Liver (tissue), 3 donors: Measurements from ENCODE around the gene RYR1.

ENCODE experiments used
- EGR1 ChIP-seq, 2 donors: IDR thresholded peaks; 2 replicates each; pipeline ENCODE4 v1.6.1; 2016 to 2018; ENCODE audit warnings: antibody characterized with exemption in 2 of 2, low read depth in 2 of 2
- FOXA1 ChIP-seq: IDR thresholded peaks from 2 replicates; pipeline ENCODE4 v1.6.1; 2016; ENCODE audit warnings: antibody characterized with exemption
- GABPA ChIP-seq, 2 donors: IDR thresholded peaks in 1 of 2; conservative IDR thresholded peaks in 1 of 2; 2 replicates each; pipeline ENCODE4 v1.6.1; 2016; ENCODE audit warnings: antibody characterized with exemption in 2 of 2, mild to moderate bottlenecking in 1 of 2, moderate library complexity in 1 of 2
- HNF4A ChIP-seq, 2 donors: conservative IDR thresholded peaks; 2 replicates each; pipeline ENCODE4 v1.6.1; 2016; ENCODE audit warnings: antibody characterized with exemption in 2 of 2, mild to moderate bottlenecking in 2 of 2
- JUND ChIP-seq, 2 donors: IDR thresholded peaks; 2 replicates each; pipeline ENCODE4 v1.6.1; 2016; ENCODE audit warnings: antibody characterized with exemption in 2 of 2
- RAD21 ChIP-seq, 2 donors: IDR thresholded peaks; 2 replicates each; pipeline ENCODE4 v1.6.1; 2016; ENCODE audit warnings: antibody characterized with exemption in 2 of 2, mild to moderate bottlenecking in 2 of 2
- SP1 ChIP-seq: IDR thresholded peaks from 2 replicates; pipeline ENCODE4 v1.6.1; 2018; ENCODE audit warnings: antibody characterized with exemption, mild to moderate bottlenecking
- TAF1 ChIP-seq: conservative IDR thresholded peaks from 2 replicates; pipeline ENCODE4 v1.6.1; 2016; ENCODE audit warnings: antibody characterized with exemption, mild to moderate bottlenecking
- YY1 ChIP-seq: IDR thresholded peaks from 2 replicates; pipeline ENCODE4 v1.6.1; 2016; ENCODE audit warnings: antibody characterized with exemption, mild to moderate bottlenecking
- TF ChIP-seq, protein P1 (sequence below): fragments of 150-350 bp; IDR thresholded peaks from 2 replicates; pipeline ENCODE4 v1.5.1; 2017; ENCODE audit warnings: improper control_type of control experiment, low read depth, low read length; ENCODE audit not compliant: missing input control
- TF ChIP-seq, protein P2 (sequence below): IDR thresholded peaks from 2 replicates; pipeline ENCODE4 v1.6.1; 2016; ENCODE audit warnings: antibody characterized with exemption, mild to moderate bottlenecking
- TF ChIP-seq, protein P3 (sequence below): IDR thresholded peaks from 2 replicates; pipeline ENCODE4 v1.6.1; 2016; ENCODE audit warnings: antibody characterized with exemption
- TF ChIP-seq, protein P4 (sequence below): IDR thresholded peaks from 2 replicates; pipeline ENCODE4 v1.6.1; 2016; ENCODE audit warnings: antibody characterized with exemption
- donor health status: healthy.
- donor health status: healthy.

DNA sequence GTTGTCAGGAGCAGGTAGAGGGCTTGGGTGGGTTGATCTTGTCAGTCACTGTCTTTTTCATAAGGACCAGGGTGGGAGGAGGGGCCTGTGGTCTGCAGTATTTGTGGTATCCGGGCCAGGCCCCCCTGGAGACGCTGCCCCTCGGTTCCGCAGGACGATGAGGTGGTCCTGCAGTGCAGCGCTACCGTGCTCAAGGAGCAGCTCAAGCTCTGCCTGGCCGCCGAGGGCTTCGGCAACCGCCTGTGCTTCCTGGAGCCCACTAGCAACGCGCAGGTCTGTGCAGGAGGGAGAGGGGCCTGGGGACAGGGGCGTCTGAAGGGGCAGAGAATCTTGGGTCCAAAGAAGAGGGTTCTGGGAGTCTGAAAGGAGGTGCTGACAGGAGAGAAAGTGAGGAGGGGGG is 7.1 kb downstream of the RYR1 start:
- TF ChIP-seq HNF4A (conservative IDR thresholded peaks at IDR 0.05): no peak
- TF ChIP-seq, protein P1, sequence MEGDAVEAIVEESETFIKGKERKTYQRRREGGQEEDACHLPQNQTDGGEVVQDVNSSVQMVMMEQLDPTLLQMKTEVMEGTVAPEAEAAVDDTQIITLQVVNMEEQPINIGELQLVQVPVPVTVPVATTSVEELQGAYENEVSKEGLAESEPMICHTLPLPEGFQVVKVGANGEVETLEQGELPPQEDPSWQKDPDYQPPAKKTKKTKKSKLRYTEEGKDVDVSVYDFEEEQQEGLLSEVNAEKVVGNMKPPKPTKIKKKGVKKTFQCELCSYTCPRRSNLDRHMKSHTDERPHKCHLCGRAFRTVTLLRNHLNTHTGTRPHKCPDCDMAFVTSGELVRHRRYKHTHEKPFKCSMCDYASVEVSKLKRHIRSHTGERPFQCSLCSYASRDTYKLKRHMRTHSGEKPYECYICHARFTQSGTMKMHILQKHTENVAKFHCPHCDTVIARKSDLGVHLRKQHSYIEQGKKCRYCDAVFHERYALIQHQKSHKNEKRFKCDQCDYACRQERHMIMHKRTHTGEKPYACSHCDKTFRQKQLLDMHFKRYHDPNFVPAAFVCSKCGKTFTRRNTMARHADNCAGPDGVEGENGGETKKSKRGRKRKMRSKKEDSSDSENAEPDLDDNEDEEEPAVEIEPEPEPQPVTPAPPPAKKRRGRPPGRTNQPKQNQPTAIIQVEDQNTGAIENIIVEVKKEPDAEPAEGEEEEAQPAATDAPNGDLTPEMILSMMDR: no peak
- TF ChIP-seq, protein P2, sequence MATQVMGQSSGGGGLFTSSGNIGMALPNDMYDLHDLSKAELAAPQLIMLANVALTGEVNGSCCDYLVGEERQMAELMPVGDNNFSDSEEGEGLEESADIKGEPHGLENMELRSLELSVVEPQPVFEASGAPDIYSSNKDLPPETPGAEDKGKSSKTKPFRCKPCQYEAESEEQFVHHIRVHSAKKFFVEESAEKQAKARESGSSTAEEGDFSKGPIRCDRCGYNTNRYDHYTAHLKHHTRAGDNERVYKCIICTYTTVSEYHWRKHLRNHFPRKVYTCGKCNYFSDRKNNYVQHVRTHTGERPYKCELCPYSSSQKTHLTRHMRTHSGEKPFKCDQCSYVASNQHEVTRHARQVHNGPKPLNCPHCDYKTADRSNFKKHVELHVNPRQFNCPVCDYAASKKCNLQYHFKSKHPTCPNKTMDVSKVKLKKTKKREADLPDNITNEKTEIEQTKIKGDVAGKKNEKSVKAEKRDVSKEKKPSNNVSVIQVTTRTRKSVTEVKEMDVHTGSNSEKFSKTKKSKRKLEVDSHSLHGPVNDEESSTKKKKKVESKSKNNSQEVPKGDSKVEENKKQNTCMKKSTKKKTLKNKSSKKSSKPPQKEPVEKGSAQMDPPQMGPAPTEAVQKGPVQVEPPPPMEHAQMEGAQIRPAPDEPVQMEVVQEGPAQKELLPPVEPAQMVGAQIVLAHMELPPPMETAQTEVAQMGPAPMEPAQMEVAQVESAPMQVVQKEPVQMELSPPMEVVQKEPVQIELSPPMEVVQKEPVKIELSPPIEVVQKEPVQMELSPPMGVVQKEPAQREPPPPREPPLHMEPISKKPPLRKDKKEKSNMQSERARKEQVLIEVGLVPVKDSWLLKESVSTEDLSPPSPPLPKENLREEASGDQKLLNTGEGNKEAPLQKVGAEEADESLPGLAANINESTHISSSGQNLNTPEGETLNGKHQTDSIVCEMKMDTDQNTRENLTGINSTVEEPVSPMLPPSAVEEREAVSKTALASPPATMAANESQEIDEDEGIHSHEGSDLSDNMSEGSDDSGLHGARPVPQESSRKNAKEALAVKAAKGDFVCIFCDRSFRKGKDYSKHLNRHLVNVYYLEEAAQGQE: no peak
- no peak for TF ChIP-seq FOXA1
- no peak for TF ChIP-seq TAF1
- TF ChIP-seq RAD21 (IDR thresholded peaks at IDR 0.05): no peak
- no peak for TF ChIP-seq YY1
- TF ChIP-seq JUND (IDR thresholded peaks at IDR 0.05): no peak
- TF ChIP-seq, protein P3, sequence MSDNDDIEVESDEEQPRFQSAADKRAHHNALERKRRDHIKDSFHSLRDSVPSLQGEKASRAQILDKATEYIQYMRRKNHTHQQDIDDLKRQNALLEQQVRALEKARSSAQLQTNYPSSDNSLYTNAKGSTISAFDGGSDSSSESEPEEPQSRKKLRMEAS: no peak
- TF ChIP-seq, protein P4, sequence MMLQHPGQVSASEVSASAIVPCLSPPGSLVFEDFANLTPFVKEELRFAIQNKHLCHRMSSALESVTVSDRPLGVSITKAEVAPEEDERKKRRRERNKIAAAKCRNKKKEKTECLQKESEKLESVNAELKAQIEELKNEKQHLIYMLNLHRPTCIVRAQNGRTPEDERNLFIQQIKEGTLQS: no peak
- TF ChIP-seq SP1: no peak
- no peak for TF ChIP-seq EGR1 (IDR thresholded peaks at IDR 0.05; ENCODE audit: low read depth in 2 of 2)
- no peak for TF ChIP-seq GABPA (IDR thresholded peaks at IDR 0.05 in 1 of 2, conservative IDR thresholded peaks at IDR 0.05 in 1 of 2)
